SK-N-SH (cell line): ENCODE results near the gene HOMER3. TPM values are rescaled to one million over a fixed set of nuclear protein-coding genes. Genes with fewer than 3 reads are reported as not detected.

Source experiments
- CTCF ChIA-PET: fragments of 300-600, 350-600 bp; formaldehyde crosslinking; extraction: SDS; loops from one replicate; lab custom pipeline; 2021; lab: Yijun Ruan, JAX
- POLR2A ChIA-PET: fragments of 350-600 bp; sonication (Branson Sonifier 250); formaldehyde crosslinking; extraction: SDS; loops from one replicate; lab custom pipeline; 2020; ENCODE audit warnings: antibody characterized with exemption, inconsistent platforms; lab: Yijun Ruan, JAX
- DNase-seq: peaks from one replicate; pipeline ENCODE4 v3.0.0; 2012
- H2AFZ ChIP-seq: fragments of 200-600 bp; sonication (generic); 2 replicates; pipeline ENCODE4 v1.8.1; 2016; ENCODE audit warnings: antibody characterized with exemption, mild to moderate bottlenecking, low read depth
- H3F3A ChIP-seq: fragments of 200-600 bp; sonication (generic); replicated peaks from 2 replicates; pipeline ENCODE3; 2016; ENCODE audit warnings: antibody characterized with exemption, mild to moderate bottlenecking; ENCODE audit not compliant: insufficient read depth
- H3K27ac ChIP-seq, 2 experiments: fragments of 200-500 bp in 1 of 2; fragments of 200-600 bp in 1 of 2; sonication (Bioruptor generic) in 1 of 2; sonication (generic), shearing (Covaris generic) in 1 of 2; 2 replicates each; pipeline versions ENCODE4 v1.5.1 to v1.6.1; 2014 to 2016; ENCODE audit warnings: low read depth in 2 of 2, inconsistent platforms in 1 of 2, low read length in 1 of 2, mild to moderate bottlenecking in 1 of 2, mixed read lengths in 1 of 2
- H3K27me3 ChIP-seq: fragments of 200-600 bp; sonication (generic), shearing (Covaris generic); 2 replicates; pipeline ENCODE4 v1.6.1; 2016; ENCODE audit warnings: mixed run types; ENCODE audit not compliant: insufficient read depth
- H3K36me3 ChIP-seq, 2 experiments: fragments of 200-500 bp in 1 of 2; fragments of 200-600 bp in 1 of 2; sonication (Bioruptor generic) in 1 of 2; sonication (generic) in 1 of 2; replicated peaks in 1 of 2; 2 replicates each; pipeline versions ENCODE3 to v1.5.1; 2014 to 2016; ENCODE audit warnings: low read length in 1 of 2, mild to moderate bottlenecking in 1 of 2; ENCODE audit not compliant: insufficient read depth in 2 of 2, control insufficient read depth in 1 of 2
- H3K4me1 ChIP-seq, 2 experiments: fragments of 200-500 bp in 1 of 2; fragments of 200-600 bp in 1 of 2; sonication (Bioruptor generic) in 1 of 2; sonication (generic), shearing (Covaris generic) in 1 of 2; 2 replicates each; pipeline versions ENCODE4 v1.5.1 to v1.6.1; 2014 to 2016; ENCODE audit warnings: low read depth in 1 of 2, low read length in 1 of 2, mixed run types in 1 of 2; ENCODE audit not compliant: insufficient read depth in 2 of 2, control insufficient read depth in 1 of 2
- H3K4me2 ChIP-seq: fragments of 200-600 bp; sonication (generic), shearing (Covaris generic); 2 replicates; pipeline ENCODE4 v1.6.1; 2017; ENCODE audit warnings: mixed run types
- H3K4me3 ChIP-seq, 2 experiments: fragments of 200-500 bp in 1 of 2; fragments of 200-600 bp in 1 of 2; sonication (Bioruptor generic) in 1 of 2; sonication (generic), shearing (Covaris generic) in 1 of 2; 2 replicates each; pipeline versions ENCODE4 v1.5.1 to v1.8.1; 2014 to 2016; ENCODE audit warnings: low read depth in 2 of 2, inconsistent platforms in 1 of 2, low read length in 1 of 2, mild to moderate bottlenecking in 1 of 2, mixed read lengths in 1 of 2, moderate library complexity in 1 of 2
- H3K79me2 ChIP-seq: fragments of 200-600 bp; sonication (generic); 2 replicates; pipeline ENCODE4 v1.8.1; 2017; ENCODE audit warnings: mild to moderate bottlenecking; ENCODE audit not compliant: insufficient read depth
- H3K9ac ChIP-seq: fragments of 200-600 bp; sonication (generic); 2 replicates; pipeline ENCODE4 v1.6.1; 2017; ENCODE audit warnings: mixed run types
- H3K9me2 ChIP-seq: fragments of 200-600 bp; sonication (generic); 2 replicates; pipeline ENCODE4 v1.6.1; 2017; ENCODE audit warnings: mixed run types
- H3K9me3 ChIP-seq: fragments of 200-600 bp; sonication (generic); 2 replicates; pipeline ENCODE4 v1.6.1; 2017; ENCODE audit warnings: mixed run types, mild to moderate bottlenecking, moderate library complexity
- H4K20me1 ChIP-seq: fragments of 200-600 bp; sonication (generic); 2 replicates; pipeline ENCODE4 v1.6.1; 2017; ENCODE audit warnings: mild to moderate bottlenecking, mixed run types; ENCODE audit not compliant: insufficient read depth
- CTCF ChIP-seq: fragments of 200-600 bp; sonication (generic); IDR thresholded peaks from 2 replicates; pipeline ENCODE4 v1.6.1; 2017; ENCODE audit warnings: antibody characterized with exemption, mild to moderate bottlenecking, moderate library complexity
- EP300 ChIP-seq, 2 experiments: IDR thresholded peaks; 2 replicates each; pipeline versions ENCODE4 v1.4.0 to v1.6.1; 2012; ENCODE audit warnings: borderline replicate concordance in 1 of 2, low read depth in 1 of 2, low read length in 1 of 2
- FOSL2 ChIP-seq: IDR thresholded peaks from 2 replicates; pipeline ENCODE4 v1.4.0; 2012; ENCODE audit warnings: low read depth, mild to moderate bottlenecking, moderate library complexity, borderline replicate concordance
- FOXJ3 ChIP-seq: sonication (generic); formaldehyde crosslinking; IDR thresholded peaks from 2 replicates; pipeline ENCODE4 v1.5.1; 2020; ENCODE audit warnings: mild to moderate bottlenecking, missing genetic modification reagents
- GABPA ChIP-seq: IDR thresholded peaks from 2 replicates; pipeline ENCODE4 v1.4.0; 2012; ENCODE audit warnings: low read depth, mild to moderate bottlenecking
- IRF3 ChIP-seq: fragments of 150-350 bp; IDR thresholded peaks from 2 replicates; pipeline ENCODE4 v1.6.1; 2016; ENCODE audit warnings: mild to moderate bottlenecking, low read depth, low read length
- JUND ChIP-seq: IDR thresholded peaks from 2 replicates; pipeline ENCODE4 v1.4.0; 2012
- MEF2A ChIP-seq: IDR thresholded peaks from 2 replicates; pipeline ENCODE4 v1.4.0; 2012; ENCODE audit warnings: low read depth, borderline replicate concordance
- POLR2AphosphoS5 ChIP-seq: IDR thresholded peaks from 2 replicates; pipeline ENCODE4 v1.6.1; 2012; ENCODE audit warnings: low read depth, low read length
- RAD21 ChIP-seq: IDR thresholded peaks from 2 replicates; pipeline ENCODE4 v1.6.1; 2012; ENCODE audit warnings: mild to moderate bottlenecking, low read length
- RCOR1 ChIP-seq: fragments of 150-350 bp; IDR thresholded peaks from 2 replicates; pipeline ENCODE4 v1.6.1; 2017; ENCODE audit warnings: antibody characterized with exemption, low read length
- SMC3 ChIP-seq: IDR thresholded peaks from 2 replicates; pipeline ENCODE4 v1.6.1; 2012; ENCODE audit warnings: low read depth, low read length, improper control_type of control experiment
- TAF1 ChIP-seq: IDR thresholded peaks from 2 replicates; pipeline ENCODE4 v1.6.1; 2012; ENCODE audit warnings: low read depth, mild to moderate bottlenecking, low read length, moderate library complexity, borderline replicate concordance
- TCF12 ChIP-seq: IDR thresholded peaks from 2 replicates; pipeline ENCODE4 v1.4.0; 2012
- USF1 ChIP-seq: IDR thresholded peaks from 2 replicates; pipeline ENCODE4 v1.4.0; 2012; ENCODE audit warnings: low read depth, borderline replicate concordance
- USF2 ChIP-seq: fragments of 150-350 bp; IDR thresholded peaks from 2 replicates; pipeline ENCODE4 v1.6.1; 2017; ENCODE audit warnings: antibody characterized with exemption, low read length, low read depth, borderline replicate concordance
- ZBTB33 ChIP-seq: IDR thresholded peaks from 2 replicates; pipeline ENCODE4 v1.4.0; 2012; ENCODE audit warnings: low read depth, borderline replicate concordance
- WGBS: methylation state at CpG from one replicate; pipeline ENCODE4 v1.1.6; 2017; ENCODE audit warnings: low lambda C conversion rate; 5-methylcytosine and 5-hydroxymethylcytosine counted together
- polyA plus RNA-seq, 3 experiments: library from polyadenylated mRNA; depleted of rRNA; stranded (reverse); fragments of >200 nt; gene quantifications; 2 replicates each; pipeline ENCODE4 v1.2.3, GENCODE V29; 2012

Gene HOMER3
- polyA plus RNA-seq, 1 of the 3 experiments (the other 2 are of a cell fraction): 83.0 TPM

- WGBS: 89% methylated on average over 19 of the region's 34 CpGs
- H3K36me3 ChIP-seq: peaks cover 21 to 43% of the 10 kb centered on the region in 2 experiments
- no peaks in the 10 kb centered on the region for H3K27me3 ChIP-seq
- peaks cover 0 to 9% of the 10 kb centered on the region in 2 experiments; a peak in 1 of 4 replicates for H3K4me1 ChIP-seq
- no peak overlapping the region for H3K4me2 ChIP-seq
- ChIA-PET POLR2A (interaction anchor here (2.0 kb wide), 1 partner anchor 12 kb away, joined by 9 read pairs; the partner anchor contains the start of genes COPE and DDX49), CTCF (interaction anchor here (0.7 to 1.3 kb wide), 3 partner anchors 13 to 84 kb away, joined by 3 to 4 read pairs (median 4); no protein-coding TSS in a partner anchor)
- H4K20me1 ChIP-seq: peaks cover 12% of the 10 kb centered on the region; the same call in 1 of the 2 replicates
- H3K79me2 ChIP-seq: peaks cover 11% of the 10 kb centered on the region
- H3F3A ChIP-seq: peaks cover 22% of the 10 kb centered on the region
- no peaks in the 10 kb centered on the region for H3K9me3 ChIP-seq
- no peak overlapping the region for H2AFZ ChIP-seq
- H3K4me3 ChIP-seq: no peak overlapping the region
- DNase-seq: no peak
- no peak overlapping the region for H3K9ac ChIP-seq
- TF ChIP-seq USF1 (no peak), TAF1 (no peak), JUND (no peak), POLR2AphosphoS5 (no peak), ZBTB33 (no peak), RCOR1 (no peak), RAD21 (no peak), FOXJ3 (CRISPR knock-in tag) (no peak), TCF12 (no peak), IRF3 (no peak), USF2 (no peak), MEF2A (no peak), CTCF (no peak), GABPA (no peak), EP300 (IDR thresholded peaks at IDR 0.05; ENCODE audit: borderline replicate concordance in 1 of 2, low read depth in 1 of 2, low read length in 1 of 2) (no peak), FOSL2 (no peak), SMC3 (no peak)
- H3K9me2 ChIP-seq: no peaks in the 10 kb centered on the region
- no peak overlapping the region for H3K27ac ChIP-seq
Measured at GRCh38 chr19:18931316-18932162, 9.5 kb downstream of the HOMER3 start.
